WTC11 (cell line): ENCODE measurements around the gene NUMA1. TPM values are rescaled to one million over a fixed set of nuclear protein-coding genes. Genes with fewer than 3 reads are reported as not detected.

Experiments used
- ATAC-seq: fragments of 200-7000 bp; cut with Tn5 transposase; 2 replicates; pipeline ENCODE4 v1.10.0; 2021; ENCODE audit warnings: mild to moderate bottlenecking, moderate library complexity
- CTCF ChIA-PET: fragments of 300-600 bp; sonication (Branson Sonifier 250); formaldehyde crosslinking; loops from one replicate; lab custom pipeline; 2021; ENCODE audit warnings: antibody characterized with exemption; lab: Charles Lee
- POLR2A ChIA-PET: fragments of 350-600 bp; sonication (Branson Sonifier 250); formaldehyde crosslinking; loops from one replicate; lab custom pipeline; 2021; ENCODE audit warnings: antibody characterized with exemption; lab: Charles Lee
- DNase-seq: peaks from one replicate; pipeline ENCODE4 v3.0.0; 2021; ENCODE audit warnings: low spot score
- H3K27ac Mint-ChIP-seq: 2 replicates; pipeline ENCODE4 v1.8.0; 2021; ENCODE audit warnings: mixed read lengths
- H3K27me3 Mint-ChIP-seq: 2 replicates; pipeline ENCODE4 v1.8.0; 2021; ENCODE audit warnings: low read depth, mild to moderate bottlenecking, moderate library complexity, mixed read lengths
- H3K36me3 Mint-ChIP-seq: 2 replicates; pipeline ENCODE4 v1.8.0; 2021; ENCODE audit warnings: mixed read lengths
- H3K4me1 Mint-ChIP-seq: 2 replicates; pipeline ENCODE4 v1.8.0; 2022; ENCODE audit warnings: mixed read lengths
- H3K4me3 Mint-ChIP-seq: 2 replicates; pipeline ENCODE4 v1.8.0; 2021; ENCODE audit warnings: mild to moderate bottlenecking, moderate library complexity, mixed read lengths
- H3K9me3 Mint-ChIP-seq: 2 replicates; pipeline ENCODE4 v1.8.0; 2021; ENCODE audit warnings: mixed read lengths
- ATF2 ChIP-seq: sonication (generic); formaldehyde crosslinking; IDR thresholded peaks from 2 replicates; pipeline ENCODE4 v1.8.1; 2022; ENCODE audit warnings: low read depth, missing genetic modification reagents, borderline replicate concordance
- CBFB ChIP-seq: sonication (generic); formaldehyde crosslinking; IDR thresholded peaks from 2 replicates; pipeline ENCODE4 v1.8.1; 2022; ENCODE audit warnings: mild to moderate bottlenecking, low read depth, missing genetic modification reagents
- CTCF ChIP-seq: fragments of 200-600 bp; IDR thresholded peaks from 2 replicates; pipeline ENCODE4 v1.8.0; 2022; ENCODE audit warnings: antibody characterized with exemption
- EMX1 ChIP-seq: fragments of 250-450 bp; sonication (Bioruptor Pico); IDR thresholded peaks from 2 replicates; pipeline ENCODE4 v1.8.0; 2021; ENCODE audit warnings: mild to moderate bottlenecking
- ERG ChIP-seq: fragments of 250-450 bp; sonication (Bioruptor Pico); IDR thresholded peaks from 2 replicates; pipeline ENCODE4 v1.8.0; 2021; ENCODE audit warnings: mild to moderate bottlenecking
- FOXP4 ChIP-seq: sonication (generic); formaldehyde crosslinking; IDR thresholded peaks from 2 replicates; pipeline ENCODE4 v1.8.0; 2022; ENCODE audit warnings: mild to moderate bottlenecking, missing genetic modification reagents
- GABPB1 ChIP-seq: sonication (generic); formaldehyde crosslinking; IDR thresholded peaks from 2 replicates; pipeline ENCODE4 v1.8.1; 2023; ENCODE audit warnings: mild to moderate bottlenecking, missing genetic modification reagents
- GTF2I ChIP-seq: fragments of 250-450 bp; sonication (Bioruptor Pico); conservative IDR thresholded peaks from 2 replicates; pipeline ENCODE4 v1.4.0; 2021; ENCODE audit warnings: mild to moderate bottlenecking
- JAZF1 ChIP-seq: fragments of 250-450 bp; sonication (Bioruptor Pico); IDR thresholded peaks from 2 replicates; pipeline ENCODE4 v1.9.0; 2021; ENCODE audit warnings: moderate library complexity, mild to moderate bottlenecking, inconsistent platforms
- MLX ChIP-seq: sonication (generic); formaldehyde crosslinking; IDR thresholded peaks from 2 replicates; pipeline ENCODE4 v1.8.1; 2023; ENCODE audit warnings: mild to moderate bottlenecking, missing genetic modification reagents, moderate library complexity
- MXD4 ChIP-seq: fragments of 250-450 bp; sonication (Bioruptor Pico); IDR thresholded peaks from 2 replicates; pipeline ENCODE4 v1.8.0; 2021; ENCODE audit warnings: mild to moderate bottlenecking, moderate library complexity, borderline replicate concordance
- MYBL2 ChIP-seq: sonication (generic); formaldehyde crosslinking; IDR thresholded peaks from 2 replicates; pipeline ENCODE4 v1.8.1; 2023; ENCODE audit warnings: mild to moderate bottlenecking, moderate library complexity, missing genetic modification reagents
- NR1H2 ChIP-seq: sonication (generic); formaldehyde crosslinking; IDR thresholded peaks from 2 replicates; pipeline ENCODE4 v1.9.0; 2021; ENCODE audit warnings: mild to moderate bottlenecking, moderate library complexity, missing genetic modification reagents
- SP1 ChIP-seq: sonication (generic); formaldehyde crosslinking; conservative IDR thresholded peaks from 2 replicates; pipeline ENCODE4 v1.8.1; 2022; ENCODE audit warnings: missing genetic modification reagents
- TCF7 ChIP-seq: sonication (generic); formaldehyde crosslinking; IDR thresholded peaks from 2 replicates; pipeline ENCODE4 v1.8.0; 2022; ENCODE audit warnings: mild to moderate bottlenecking, low read depth, missing genetic modification reagents, moderate library complexity
- USF1 ChIP-seq: sonication (generic); formaldehyde crosslinking; IDR thresholded peaks from 2 replicates; pipeline ENCODE4 v1.8.0; 2022; ENCODE audit warnings: mild to moderate bottlenecking, missing genetic modification reagents
- USF2 ChIP-seq: sonication (generic); formaldehyde crosslinking; IDR thresholded peaks from 2 replicates; pipeline ENCODE4 v1.8.1; 2023; ENCODE audit warnings: mild to moderate bottlenecking, missing genetic modification reagents, moderate library complexity
- ZNF396 ChIP-seq: fragments of 250-450 bp; sonication (Bioruptor Pico); IDR thresholded peaks from 2 replicates; pipeline ENCODE4 v1.8.0; 2021; ENCODE audit warnings: mild to moderate bottlenecking, moderate library complexity, borderline replicate concordance
- ZNF425 ChIP-seq: fragments of 250-450 bp; sonication (Bioruptor Pico); conservative IDR thresholded peaks from 2 replicates; pipeline ENCODE4 v1.9.0; 2021; ENCODE audit warnings: mild to moderate bottlenecking
- ZSCAN18 ChIP-seq: fragments of 250-450 bp; sonication (Bioruptor Pico); IDR thresholded peaks from 2 replicates; pipeline ENCODE4 v2.1.2; 2022; ENCODE audit warnings: mild to moderate bottlenecking, moderate library complexity
- total RNA-seq: library from RNA; stranded (reverse); gene quantifications from 3 replicates; pipeline ENCODE4 v1.2.3, GENCODE V29; 2021

The NUMA1 gene
- total RNA-seq, 1 experiment from 2014 or later = 147 TPM

- Mint-ChIP-seq H3K36me3 (peaks cover 21% of the 10 kb centered on the region), H3K4me3 (no peak overlapping the region)
- TF ChIP-seq MLX (CRISPR knock-in tag) = no peak
- no peak for TF ChIP-seq SP1
- no peak for TF ChIP-seq ZSCAN18 (CRISPR knock-in tag)
- TF ChIP-seq, all 79 proteins: peak for 0
- Mint-ChIP-seq H3K9me3 (0 out of 2 replicates have a peak, but pooled peaks cover 3% of the 10 kb centered on the region), H3K27ac (no peak overlapping the region), H3K4me1 (no peaks in the 10 kb centered on the region), H3K27me3 (no peaks in the 10 kb centered on the region)
- ATAC-seq = no peak
- no peak for DNase-seq
- CTCF ChIA-PET = interaction anchor here (1.2 to 1.4 kb wide), 2 partner anchors 10 to 103 kb away, joined by 4 to 5 read pairs; no protein-coding TSS in a partner anchor
- POLR2A ChIA-PET = no interaction called here
These were observed 92.3 kb downstream of the NUMA1 start for GRCh38 chr11:71988050-71988449.

GRCh38 chr11:71987521-71987920, 92.8 kb downstream of the NUMA1 start:
- DNase-seq (no peak), ATAC-seq (no peak)
- ChIA-PET POLR2A (no interaction called here), CTCF (interaction anchor here (1.2 to 1.4 kb wide), 2 partner anchors 9 to 104 kb away, joined by 4 to 5 read pairs; no protein-coding TSS in a partner anchor)
- peaks cover 19% of the 10 kb centered on the region for H3K36me3 Mint-ChIP-seq
- H3K9me3 Mint-ChIP-seq = 0 out of 2 replicates have a peak, but pooled peaks cover 3% of the 10 kb centered on the region
- no peak overlapping the region for H3K27ac Mint-ChIP-seq
- no peak overlapping the region for H3K4me3 Mint-ChIP-seq
- H3K27me3 Mint-ChIP-seq = no peaks in the 10 kb centered on the region
- H3K4me1 Mint-ChIP-seq = no peaks in the 10 kb centered on the region
- TF ChIP-seq GTF2I (no peak), MXD4 (CRISPR knock-in tag) (no peak), ZNF425 (CRISPR knock-in tag) (no peak), NR1H2 (CRISPR knock-in tag) (no peak), MLX (CRISPR knock-in tag) (no peak), ATF2 (CRISPR knock-in tag) (no peak), EMX1 (no peak), JAZF1 (CRISPR knock-in tag) (no peak), CTCF (no peak), FOXP4 (CRISPR knock-in tag) (no peak), ZNF396 (no peak), TCF7 (CRISPR knock-in tag) (no peak), USF2 (CRISPR knock-in tag) (no peak), GABPB1 (CRISPR knock-in tag) (no peak), MYBL2 (no peak), CBFB (CRISPR knock-in tag) (no peak), USF1 (CRISPR knock-in tag) (no peak), ERG (no peak)
